ENCODE measurements around the gene TMPRSS7.

Gene TMPRSS7

GRCh38 chr3:112034436-112034835, at the start of gene TMPRSS7:
Gene TMPRSS7 (plus strand): TSS chr3:112034736. CDS start chr3:112034846, 110 bp downstream.
- DNase-seq: no peak

- no peak for DNase-seq
Observed at GRCh38 chr3:111986800-111987199, 47.7 kb upstream of the TMPRSS7 start.

GRCh38 chr3:111989061-111989678, 45.4 kb upstream of the TMPRSS7 start:
- DNase-seq: peak; percentile 12

- DNase-seq: no peak
Observed at GRCh38 chr3:111993038-111993437, 41.5 kb upstream of the TMPRSS7 start.

GRCh38 chr3:111998636-111999483, 35.7 kb upstream of the TMPRSS7 start, which contains the start of gene TAGLN3:
Gene TAGLN3 (plus strand): TSS chr3:111998922. CDS start chr3:111999423, 501 bp downstream.
- DNase-seq: no peak

- DNase-seq: no peak
Observed at GRCh38 chr3:111999484-112000324, 34.8 kb upstream of the TMPRSS7 start.

- no peak for DNase-seq
Observed at GRCh38 chr3:112000367-112000771, 34.2 kb upstream of the TMPRSS7 start.

- DNase-seq: no peak
Observed at GRCh38 chr3:112000966-112001365, 33.6 kb upstream of the TMPRSS7 start.

- DNase-seq: no peak
Observed at GRCh38 chr3:112001526-112001925, 33.0 kb upstream of the TMPRSS7 start.

GRCh38 chr3:112002096-112002971, 32.2 kb upstream of the TMPRSS7 start:
- DNase-seq: no peak

GRCh38 chr3:112003321-112004080, 31.0 kb upstream of the TMPRSS7 start:
- no peak for DNase-seq

- DNase-seq: no peak
Observed at GRCh38 chr3:112004187-112004586, 30.3 kb upstream of the TMPRSS7 start.

GRCh38 chr3:112004669-112005068, 29.9 kb upstream of the TMPRSS7 start:
- DNase-seq: no peak

- DNase-seq: no peak
Observed at GRCh38 chr3:112005091-112005672, 29.4 kb upstream of the TMPRSS7 start.

- no peak for DNase-seq
Observed at GRCh38 chr3:112007633-112008032, 26.9 kb upstream of the TMPRSS7 start.

GRCh38 chr3:112009670-112010069, 24.9 kb upstream of the TMPRSS7 start:
- DNase-seq: no peak

GRCh38 chr3:112010636-112011035, 23.9 kb upstream of the TMPRSS7 start:
- no peak for DNase-seq

- DNase-seq: no peak
Observed at GRCh38 chr3:112011376-112011940, 23.1 kb upstream of the TMPRSS7 start.

- DNase-seq: no peak
Observed at GRCh38 chr3:112012205-112012992, 22.1 kb upstream of the TMPRSS7 start.

Data from NCI-H1048 (cell line).